GM18499 (cell line): ENCODE data around the gene CFHR2.

Experiments used
- ATAC-seq: cut with Tn5 transposase; IDR thresholded peaks from one replicate; pipeline ENCODE4 v1.9.1; 2021; ENCODE audit warnings: moderate number of reproducible peaks; ENCODE audit not compliant: insufficient read depth, unreplicated experiment

Gene CFHR2

DNA sequence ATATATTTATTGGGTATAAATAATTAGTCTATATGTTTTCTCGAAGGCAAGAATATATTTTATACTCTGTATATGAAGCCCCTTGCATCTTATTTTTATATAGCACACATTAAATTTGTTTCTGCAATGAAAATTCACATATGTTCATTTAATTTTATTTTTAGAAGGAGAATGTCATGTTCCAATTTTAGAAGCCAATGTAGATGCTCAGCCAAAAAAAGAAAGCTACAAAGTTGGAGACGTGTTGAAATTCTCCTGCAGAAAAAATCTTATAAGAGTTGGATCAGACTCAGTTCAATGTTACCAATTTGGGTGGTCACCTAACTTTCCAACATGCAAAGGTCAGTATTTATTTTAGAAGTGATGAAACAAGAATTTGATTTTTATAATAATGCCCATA is 50.4 kb downstream of the CFHR2 start:
- ATAC-seq: no peak

DNA sequence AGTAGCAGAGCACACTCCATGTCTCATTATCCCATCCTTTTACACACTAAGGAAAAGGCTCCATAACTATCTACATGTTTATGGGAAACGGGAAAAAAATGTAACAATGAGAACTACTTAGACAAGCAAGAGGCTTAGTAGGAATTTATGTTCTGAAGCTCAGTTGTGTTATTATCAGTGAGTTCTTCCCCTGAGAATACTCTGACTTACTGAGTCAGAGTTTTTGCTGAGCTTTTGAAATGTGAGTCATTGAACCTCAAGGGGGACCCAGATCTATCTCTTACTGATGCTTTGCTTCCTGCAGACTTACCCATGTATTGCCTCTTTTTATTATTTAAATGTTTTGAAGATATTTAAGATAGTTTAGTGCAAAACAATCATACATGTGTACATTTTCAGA is 53.9 kb downstream of the CFHR2 start:
- no peak for ATAC-seq

DNA sequence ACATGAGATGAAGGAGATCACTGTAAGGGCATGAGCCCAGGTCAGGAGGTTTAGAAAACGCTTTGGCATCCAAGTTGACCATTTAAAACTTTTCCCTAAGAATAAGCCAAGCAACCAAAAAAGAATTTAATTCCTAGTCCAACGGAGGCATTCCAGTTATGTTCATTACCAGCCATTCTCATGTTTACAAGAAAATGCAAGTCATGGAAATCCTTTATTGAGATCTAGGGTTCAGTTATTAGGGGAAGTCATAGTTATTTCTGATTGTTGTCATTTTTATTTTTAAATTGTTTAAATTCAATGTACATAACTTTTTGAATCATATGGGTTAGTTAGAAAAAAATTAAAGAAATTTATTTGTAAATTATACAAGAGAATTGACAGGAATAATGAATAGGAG is 58.3 kb downstream of the CFHR2 start:
- no peak for ATAC-seq

DNA sequence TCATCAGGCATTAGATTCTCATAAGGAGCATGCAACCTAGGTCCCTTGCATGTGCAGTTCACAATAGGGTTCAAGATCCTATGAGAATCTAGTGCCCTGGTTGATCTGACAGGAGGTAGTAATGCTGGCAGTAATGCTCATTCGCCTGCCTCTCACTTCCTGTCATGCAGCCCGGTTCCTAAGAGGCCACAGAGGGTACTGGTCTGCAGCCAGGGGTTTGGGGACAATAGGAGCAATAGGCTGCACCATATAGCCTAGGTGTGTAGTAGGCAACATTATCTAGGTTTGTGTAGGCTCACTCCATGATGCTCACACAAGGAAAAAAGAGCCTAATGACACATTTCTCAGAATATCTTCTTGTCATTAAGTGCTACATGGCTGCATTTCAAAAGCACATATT is 59.6 kb downstream of the CFHR2 start:
- ATAC-seq: no peak

DNA sequence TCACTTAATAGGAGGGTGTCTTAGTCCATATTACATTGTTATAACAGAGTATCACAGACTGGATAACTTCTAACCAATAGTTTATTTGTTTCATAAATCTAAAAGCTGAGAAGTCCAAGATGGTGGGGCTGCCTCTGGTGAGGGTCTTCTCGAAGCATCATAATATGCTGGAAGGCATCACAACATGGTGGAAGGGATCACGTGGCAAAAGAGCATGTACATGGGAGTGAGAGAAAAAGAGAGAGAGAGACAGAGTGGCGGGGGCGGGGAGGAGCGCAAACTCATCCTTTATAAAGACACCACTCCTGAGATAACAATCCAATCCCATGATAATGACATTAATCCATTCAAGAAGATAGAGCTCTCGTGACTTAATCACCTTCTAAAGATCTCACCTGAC is 65.3 kb downstream of the CFHR2 start:
- ATAC-seq: no peak
